T-helper 1 cell treated with Interleukin-12 subunit alpha and Interleukin-12 subunit beta and Interleukin-4 antibody, amounts not matched to agents 30 ng/mL and 1 ng/mL, for 36 hours (primary cell): ENCODE results near the gene CSNK1E. TPM values are rescaled to one million over a fixed set of nuclear protein-coding genes. Genes with fewer than 3 reads are reported as not detected.

Experiments used
- intact Hi-C: fragments of 100-400 bp; cut with micrococcal nuclease; formaldehyde crosslinking; loops from one replicate; pipeline ENCODE4 v1.15.1; 2024
- total RNA-seq: library from RNA; stranded (reverse); gene quantifications from 2 replicates; pipeline ENCODE4 v1.2.3, GENCODE V29; 2022

Gene CSNK1E
- total RNA-seq, 1 donor from 2014 or later, result 106 TPM

DNA sequence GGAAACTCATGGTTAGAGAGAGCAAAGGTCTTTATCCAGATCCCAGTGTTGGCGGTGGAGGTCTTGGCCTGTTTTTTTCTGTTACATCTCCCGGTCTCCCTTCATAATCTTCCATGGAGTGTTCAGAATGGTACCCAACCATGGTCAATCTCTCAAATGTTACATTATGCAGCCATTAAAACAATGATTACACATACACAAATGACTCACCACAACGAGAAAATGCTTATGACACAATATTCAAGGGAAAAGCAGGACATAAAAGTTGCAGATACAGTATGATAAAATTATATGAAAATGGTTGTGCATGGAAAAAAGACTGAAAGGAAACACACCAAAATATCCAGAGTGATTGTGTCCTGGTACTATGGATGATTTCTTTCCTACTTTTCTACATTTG, 17.8 kb upstream of the CSNK1E start:
- intact Hi-C loops, result no loop called here

DNA sequence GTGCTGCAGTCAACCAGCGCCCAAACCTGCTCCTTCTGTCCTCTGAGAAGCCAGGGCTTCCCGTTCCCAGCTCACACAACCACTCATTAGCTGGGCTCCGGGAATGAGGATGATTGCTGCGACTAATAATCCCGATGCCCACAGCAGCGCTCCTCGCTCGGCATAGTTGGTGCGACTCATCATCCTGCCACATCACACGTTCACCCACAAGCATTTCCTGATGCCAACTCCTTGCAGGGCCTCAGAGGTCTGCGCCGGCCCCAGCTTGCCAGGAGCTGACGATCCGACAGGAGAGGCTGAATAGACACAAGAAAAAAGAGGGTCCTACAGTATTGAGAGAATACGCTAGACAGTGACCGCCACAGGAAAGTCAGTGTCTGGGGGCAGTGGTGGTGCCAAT, 10.6 kb upstream of the CSNK1E start:
- intact Hi-C loops, result no loop called here

DNA sequence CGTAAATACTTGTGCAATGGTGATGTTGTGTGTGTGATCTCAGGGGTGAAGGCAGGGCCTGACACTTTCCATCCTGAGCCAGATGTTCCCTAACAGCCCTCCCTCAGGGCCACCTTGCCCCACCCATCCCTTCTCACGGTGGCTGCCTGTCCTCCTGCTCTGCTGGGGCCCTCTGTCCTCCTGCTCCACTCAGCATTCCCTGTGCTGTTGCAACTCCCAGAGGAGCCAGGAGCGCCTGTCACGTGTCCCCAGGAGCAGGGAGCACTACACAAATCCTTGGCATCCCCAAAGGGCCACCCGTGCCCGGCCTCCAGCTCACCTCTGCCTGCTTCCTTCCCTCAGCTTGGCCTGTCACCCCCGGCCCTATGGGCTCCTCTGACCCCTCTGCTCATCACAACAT, 10.2 kb upstream of the CSNK1E start:
- intact Hi-C loops, result no loop called here

DNA sequence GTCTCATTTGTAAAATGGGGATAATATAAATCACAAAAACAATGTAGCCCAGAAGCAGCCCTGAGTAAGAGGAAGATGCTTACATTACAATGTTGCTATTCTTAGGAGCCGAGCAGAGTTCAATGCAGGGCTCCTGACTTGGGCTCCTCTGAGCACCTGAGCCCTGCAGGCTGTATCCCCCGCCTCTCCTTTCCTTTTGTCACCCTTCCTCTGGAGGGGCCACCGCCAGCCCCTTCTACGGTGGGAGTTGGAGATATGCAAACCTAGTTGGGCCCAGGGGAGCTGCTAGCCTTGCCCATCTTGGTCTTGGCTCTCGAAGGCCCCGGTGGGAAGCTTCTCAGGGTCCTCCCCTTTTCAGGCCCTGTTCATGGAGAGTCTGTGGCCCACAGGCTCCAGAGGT, 8.4 kb upstream of the CSNK1E start:
- intact Hi-C loops, result no loop called here

DNA sequence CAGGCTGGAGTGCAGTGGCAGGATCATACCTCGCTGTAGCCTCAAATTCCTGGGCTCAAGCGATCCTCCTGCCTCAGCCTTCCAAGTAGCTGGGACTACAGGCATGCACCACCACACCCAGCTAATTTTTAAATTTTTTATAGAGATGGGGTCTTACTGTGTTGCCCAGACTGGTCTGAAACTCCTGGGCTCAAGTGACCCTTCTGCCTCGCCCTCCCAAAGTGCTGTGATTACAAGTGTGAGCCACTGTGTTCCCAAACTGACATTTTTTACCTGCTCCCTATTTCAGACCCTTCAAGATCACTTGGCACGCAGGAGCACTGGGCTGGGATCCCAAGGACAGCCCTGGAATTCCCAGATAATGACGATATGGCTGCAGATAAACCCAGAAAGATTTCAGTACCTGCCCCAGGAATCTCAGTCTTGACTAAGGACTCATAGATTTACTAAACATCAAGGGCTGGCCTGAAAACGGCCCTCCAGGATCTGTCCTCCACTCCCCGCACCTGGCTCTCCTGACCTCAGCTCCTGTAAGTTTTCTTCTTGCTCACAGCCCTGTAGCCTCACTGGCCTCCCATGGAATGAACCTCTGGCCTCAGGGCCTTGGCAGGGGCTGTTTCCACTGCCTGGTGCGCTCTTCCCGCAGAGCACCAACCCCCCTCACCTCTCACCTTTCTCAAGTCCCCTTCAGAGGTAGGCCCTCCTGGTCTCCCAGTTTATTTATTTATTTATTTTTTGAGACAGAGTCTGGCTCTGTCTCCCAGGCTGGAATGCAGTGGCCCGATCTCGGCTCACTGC, 3.6 kb upstream of the CSNK1E start:
- intact Hi-C loops, result no loop called here

DNA sequence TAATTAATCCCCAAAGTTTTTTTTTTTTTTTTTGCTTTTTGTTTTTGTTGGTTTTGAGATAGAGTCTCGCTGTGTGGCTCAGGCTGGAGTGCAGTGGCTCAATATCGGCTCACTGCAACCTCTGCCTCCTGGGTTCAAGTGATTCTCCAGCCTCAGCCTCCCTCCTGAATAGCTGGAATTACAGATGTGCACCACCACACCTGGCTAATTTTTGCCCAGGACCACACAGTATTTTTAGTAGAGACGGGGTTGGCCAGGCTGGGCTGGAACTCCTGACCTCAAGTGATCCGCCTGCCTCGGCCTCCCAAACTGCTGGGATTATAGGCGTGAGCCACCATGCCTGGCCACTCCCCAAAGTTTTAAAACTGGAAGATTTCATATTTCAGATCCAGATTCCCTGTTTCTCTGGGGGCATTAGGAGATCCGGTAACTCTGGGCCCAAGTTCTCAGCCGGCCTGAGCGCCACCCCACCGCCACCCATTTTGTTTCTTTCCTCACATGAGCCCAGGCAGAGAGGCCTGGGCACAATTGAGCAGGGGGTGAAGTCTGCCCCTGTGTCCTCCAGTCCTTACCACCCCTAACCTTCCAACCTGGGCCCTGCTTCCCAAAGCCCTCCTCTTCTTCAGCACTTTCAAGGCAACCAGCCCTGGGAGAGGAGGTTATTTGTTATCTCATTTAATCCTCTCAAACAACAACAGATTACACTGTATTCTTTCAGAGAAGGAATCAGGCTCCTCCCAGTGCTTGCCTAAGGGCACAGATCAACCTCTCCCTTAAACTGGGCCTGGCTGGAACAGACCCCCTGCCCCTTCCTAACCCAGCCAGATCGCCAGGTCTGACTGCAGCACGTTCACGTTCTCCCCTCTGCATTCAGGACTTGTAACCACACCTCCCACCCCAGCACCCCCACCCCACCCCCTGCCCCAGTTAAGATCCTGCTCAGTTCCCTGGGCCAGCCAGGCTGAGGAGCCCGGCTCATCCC, 1.9 kb upstream of the CSNK1E start:
- intact Hi-C loops, result loop anchor here (5.0 kb wide), 2 partner anchors 117 to 148 kb away; partner anchors contain the start of genes KDELR3 and MAFF

DNA sequence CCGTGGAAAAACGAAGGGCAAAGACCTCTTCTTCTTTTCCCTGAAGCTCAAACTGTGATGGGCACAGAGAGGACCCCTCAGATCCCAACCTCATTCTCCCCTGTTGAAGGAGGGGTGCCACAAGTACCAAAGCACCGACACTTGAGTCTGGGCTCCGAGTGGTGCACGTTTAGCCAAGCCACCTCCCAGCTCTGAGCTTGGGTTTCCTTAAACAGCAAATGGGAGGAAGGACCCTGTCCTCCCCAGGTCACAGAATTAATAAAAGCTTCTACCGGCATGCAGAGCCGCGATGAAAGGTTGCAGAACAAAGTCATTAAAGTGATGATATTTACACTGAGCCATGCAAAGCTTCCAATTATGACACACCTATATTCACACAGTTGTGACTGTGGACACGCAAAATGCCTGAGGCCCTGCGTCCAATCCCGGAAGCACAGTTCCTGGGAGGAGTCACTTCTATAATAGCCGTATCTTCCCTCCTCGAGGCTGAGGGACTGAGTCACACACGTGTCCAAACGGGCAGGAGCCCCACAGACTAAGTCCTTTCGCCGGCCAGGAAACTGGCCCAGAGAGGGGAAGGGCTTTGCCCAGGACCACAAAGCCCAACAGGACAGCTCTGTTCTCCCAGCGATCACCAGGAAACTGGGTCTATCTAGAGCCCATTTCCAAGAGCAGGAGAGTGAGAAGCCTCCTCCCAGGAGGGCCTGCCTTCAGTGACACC, 922 bp upstream of the CSNK1E start:
- intact Hi-C loops, result loop anchor here (1.0 to 5.0 kb wide), 7 partner anchors 18 to 252 kb away; partner anchors contain the start of genes DDX17, DMC1, KDELR3 and MAFF

DNA sequence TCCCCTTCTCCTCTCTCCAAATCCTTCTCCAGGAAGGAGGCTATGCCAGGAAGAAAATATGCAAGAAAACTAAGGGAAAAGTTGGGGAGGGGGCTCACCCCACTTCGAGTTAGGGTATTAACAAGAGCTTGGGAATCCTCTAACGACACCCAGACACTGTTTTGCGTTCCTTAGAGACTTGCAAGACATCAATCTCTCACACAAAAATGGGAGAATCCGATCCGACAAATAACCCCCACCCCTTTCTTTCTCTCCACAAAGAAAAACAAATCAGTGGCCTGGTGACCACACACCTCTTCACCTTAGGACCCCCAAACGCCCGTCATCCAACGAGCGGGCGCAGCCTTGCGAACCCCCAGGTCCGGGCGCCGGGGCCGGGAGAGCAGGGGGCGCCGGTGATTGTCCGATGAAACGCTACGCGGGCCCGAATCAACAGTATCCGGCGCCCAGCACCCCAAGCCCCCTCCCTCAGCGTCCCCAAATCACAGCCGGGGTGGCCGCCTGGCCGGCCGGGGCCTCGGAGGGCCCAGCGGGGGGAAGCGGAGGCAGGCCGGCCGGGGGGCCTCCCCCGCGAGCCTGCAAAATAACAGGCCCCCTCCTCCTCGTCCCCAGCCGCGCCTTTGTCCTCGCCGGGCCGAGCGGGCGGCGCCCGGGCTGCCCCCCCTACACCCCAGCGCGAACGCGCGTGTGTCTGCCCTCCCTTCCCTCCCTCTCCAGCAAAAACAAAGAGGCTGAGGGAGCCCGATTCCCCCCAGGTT, 690 bp downstream of the CSNK1E start:
- intact Hi-C loops, result loop anchor here (1.0 to 5.0 kb wide), 7 partner anchors 20 to 254 kb away; partner anchors contain the start of genes DDX17, DMC1, KDELR3 and MAFF

DNA sequence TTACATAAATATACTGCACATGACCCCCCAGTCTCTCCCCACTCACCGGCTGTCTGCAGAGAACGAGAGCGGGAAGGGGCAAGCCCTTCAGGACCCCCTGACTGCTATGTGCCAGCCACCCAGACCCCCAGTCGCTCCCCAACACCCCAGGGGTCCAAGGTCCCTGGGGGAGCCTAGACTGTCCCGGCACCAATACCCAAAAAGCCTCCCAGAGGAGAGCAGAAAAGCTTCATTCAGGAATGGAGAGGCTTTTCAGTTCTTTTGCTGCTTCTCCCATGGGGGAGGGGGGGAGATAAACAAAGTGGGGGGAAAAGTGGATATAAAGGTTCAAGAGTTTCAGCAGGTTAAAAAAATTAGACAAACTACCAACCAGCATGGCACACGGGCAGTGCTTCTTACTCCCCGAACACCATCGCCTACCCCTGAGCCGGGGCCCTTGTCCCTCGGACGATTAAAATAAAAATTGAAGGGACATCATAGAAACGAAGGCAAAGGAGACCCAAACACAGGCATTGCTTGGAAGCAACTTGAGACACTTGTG, 1.3 kb downstream of the CSNK1E start:
- intact Hi-C loops, result loop anchor here (2.0 to 5.0 kb wide), 3 partner anchors 83 to 151 kb away; partner anchors contain the start of genes KDELR3 and MAFF

DNA sequence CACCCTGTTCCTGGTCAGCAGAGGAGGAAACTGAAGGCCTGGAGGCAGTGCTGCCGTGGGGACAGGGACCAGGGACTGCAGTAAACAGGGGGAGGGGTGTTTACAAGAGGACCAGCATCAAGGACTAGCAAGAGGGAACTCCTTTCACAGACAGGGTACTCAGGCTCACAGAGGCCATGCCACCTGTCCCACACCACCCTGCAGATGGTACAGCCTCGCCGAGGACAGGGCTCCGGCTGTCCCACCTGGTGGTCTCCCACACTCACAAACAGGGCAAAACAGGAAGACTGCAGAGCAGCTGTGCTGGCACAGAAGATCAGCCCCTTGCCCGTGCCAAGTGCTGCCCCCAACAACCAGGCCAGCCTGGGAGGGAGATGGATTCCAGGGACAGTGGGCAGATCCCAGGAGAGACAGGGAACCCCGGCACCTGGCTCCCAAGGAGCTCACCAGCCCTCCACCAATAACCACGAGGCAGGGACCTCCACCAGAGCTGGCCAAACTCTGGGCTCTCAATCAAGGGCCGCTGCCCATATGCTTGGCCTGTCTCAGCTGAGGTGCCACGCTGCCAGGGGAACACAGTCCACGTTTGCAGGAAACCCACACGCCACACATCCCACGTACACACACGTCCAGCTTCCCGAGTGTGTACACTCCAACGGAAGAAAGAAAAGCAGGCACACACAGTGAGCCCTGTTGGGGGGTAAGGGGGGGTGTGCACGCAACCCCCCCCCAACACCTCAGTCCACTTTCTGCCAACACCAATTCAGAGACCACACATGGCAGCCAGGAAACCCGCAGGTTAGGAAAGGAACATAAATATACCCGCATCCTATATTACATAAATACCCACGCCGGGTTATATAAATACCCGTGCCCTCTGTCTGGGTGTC, 2.1 kb downstream of the CSNK1E start:
- intact Hi-C loops, result loop anchor here (5.0 kb wide), 2 partner anchors 113 to 152 kb away; partner anchors contain the start of genes KDELR3 and MAFF

DNA sequence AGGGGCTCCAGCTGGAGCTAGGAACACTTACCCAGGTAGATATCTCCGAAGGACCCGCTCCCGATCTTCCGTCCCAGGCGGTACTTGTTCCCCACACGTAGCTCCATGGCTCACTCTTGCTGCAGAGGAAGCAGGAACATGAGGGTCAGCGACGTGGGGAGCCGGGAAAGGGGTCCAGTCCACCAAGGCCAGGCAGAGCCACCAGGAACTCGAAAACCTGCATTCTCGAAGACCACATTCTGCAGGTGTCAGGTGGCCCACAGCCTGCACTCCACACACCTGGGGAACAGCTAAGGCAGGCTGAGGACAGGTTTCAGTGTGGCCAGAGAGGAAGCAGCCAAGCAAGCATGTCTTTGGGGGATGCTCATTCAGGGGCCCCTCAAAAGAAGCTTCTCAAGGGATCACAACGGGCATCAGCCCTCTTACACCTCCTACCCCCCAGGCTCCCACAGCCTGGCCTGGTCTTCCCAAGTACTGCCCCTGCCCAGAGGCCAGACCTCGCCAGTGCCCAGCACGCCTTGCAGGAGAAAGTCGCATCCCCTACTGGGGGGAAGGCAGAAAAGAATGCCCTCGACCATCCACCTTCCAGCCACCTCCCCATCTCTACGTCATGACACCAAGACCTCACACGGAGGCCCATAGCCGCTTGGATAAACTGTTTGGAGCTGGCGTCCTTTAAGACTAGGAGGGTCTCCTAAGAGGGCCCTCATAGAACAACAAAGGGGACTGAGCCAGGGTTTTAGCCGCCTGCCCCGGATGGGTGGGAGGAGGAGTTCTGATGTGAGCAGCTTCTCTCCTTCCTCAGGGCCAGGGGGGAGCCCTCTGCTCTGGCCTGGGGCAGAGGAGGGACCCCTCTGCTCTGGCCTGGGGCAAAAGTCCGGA, 2.9 kb downstream of the CSNK1E start:
- intact Hi-C loops, result no loop called here

DNA sequence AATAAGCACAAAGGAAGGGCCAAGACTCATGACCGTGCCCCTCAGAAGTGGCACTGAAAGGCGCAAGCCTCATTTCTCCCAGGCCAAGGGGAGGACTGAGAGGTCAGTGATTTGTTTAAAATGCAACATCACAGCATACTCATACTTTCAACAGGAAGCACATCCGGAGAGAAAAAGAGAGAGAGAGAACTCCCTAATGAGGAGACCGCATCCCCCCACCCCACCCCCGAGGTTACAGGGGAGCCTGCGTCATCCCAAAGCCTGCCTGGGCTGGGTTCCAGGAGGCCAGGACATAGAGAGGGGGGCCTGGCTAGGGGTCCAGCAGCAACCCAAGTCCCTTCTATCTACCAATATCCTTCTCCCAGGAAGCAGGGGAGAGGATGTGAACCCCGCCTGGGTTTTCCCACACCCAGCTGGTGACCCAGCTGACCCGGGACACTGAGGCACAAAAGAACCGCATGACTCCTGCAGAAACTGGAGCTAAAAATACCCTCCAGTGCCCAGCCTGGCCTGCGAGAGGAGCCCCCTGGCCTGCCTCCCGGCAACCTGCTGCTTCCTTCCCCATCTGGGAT, 3.8 kb downstream of the CSNK1E start:
- intact Hi-C loops, result no loop called here

DNA sequence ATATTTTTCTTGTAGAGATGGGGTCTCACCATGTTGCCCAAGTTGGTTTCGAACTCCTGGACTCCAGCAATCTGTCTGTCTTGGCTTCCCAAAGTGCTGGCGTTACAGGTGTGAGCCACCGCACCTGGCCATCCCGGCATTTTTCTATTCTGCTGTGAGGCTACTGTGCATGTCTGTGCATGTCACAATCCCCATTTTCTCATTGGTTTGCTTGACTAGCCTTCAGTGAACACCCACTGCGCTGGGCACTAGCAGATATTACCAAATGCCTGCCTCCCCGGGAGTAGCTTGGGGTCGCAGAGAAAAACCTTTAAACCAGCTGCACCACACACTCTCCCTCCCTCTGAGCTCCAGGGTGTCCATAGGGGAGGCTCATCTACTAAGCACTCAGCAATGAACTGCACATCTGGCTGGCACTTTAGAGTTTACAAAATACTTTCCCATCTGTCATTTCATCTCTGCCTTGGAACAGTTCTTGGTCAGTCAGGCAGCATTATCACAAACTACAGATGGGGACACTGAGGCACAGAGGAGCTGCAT, 4.9 kb downstream of the CSNK1E start:
- intact Hi-C loops, result no loop called here

DNA sequence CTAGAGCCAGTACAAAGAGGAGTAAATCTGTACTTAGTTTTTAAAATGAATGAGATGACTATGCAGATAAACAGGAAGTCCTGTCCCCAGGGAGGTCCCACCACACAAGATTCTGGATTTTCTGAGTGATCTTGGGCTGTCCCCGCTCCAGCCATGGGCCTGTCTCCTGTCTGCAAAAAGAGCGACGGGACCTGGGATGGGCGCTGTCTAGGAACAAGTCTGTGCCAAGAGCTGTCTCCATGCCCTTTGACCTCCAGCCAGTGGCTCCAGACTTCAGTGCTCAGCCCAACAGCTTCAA, 6.0 kb downstream of the CSNK1E start:
- intact Hi-C loops, result no loop called here

DNA sequence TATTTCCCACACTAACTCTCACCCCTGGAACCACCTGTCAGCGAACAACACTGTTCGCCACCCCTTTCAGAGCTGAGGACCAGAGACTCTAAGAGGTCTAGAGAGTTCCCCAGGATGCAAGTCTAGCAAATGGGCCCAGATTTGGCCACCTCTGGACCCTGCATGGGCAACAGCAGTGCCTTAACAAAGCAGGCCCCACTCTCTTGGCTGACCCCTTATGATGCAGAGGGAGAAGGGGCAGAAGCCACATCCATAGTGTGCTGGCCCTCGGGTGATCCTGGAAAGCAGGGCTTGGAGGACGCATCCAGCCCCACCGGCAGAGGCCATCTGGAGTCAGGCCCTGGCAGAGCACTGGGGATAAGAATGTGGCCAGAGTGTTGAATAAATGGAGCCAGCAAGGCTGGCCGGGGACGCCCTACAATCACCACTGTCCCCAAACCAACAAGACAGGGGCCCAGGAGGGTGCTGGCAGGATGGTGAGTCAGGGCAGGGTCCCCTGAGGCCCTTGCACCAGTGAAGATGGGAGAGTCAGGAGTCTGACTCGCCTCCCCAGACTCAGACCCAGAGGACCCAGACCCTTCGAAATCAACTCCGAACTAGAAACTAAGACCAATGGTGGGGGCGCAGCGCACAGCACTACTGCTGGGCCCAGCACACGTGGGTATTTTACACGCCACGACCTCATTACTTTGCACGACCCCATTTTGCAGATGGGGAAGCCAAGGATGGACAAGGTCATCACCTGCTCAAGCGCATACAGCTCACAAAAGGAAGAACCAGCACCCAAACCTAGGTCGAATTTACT, 6.5 kb downstream of the CSNK1E start:
- intact Hi-C loops, result no loop called here

DNA sequence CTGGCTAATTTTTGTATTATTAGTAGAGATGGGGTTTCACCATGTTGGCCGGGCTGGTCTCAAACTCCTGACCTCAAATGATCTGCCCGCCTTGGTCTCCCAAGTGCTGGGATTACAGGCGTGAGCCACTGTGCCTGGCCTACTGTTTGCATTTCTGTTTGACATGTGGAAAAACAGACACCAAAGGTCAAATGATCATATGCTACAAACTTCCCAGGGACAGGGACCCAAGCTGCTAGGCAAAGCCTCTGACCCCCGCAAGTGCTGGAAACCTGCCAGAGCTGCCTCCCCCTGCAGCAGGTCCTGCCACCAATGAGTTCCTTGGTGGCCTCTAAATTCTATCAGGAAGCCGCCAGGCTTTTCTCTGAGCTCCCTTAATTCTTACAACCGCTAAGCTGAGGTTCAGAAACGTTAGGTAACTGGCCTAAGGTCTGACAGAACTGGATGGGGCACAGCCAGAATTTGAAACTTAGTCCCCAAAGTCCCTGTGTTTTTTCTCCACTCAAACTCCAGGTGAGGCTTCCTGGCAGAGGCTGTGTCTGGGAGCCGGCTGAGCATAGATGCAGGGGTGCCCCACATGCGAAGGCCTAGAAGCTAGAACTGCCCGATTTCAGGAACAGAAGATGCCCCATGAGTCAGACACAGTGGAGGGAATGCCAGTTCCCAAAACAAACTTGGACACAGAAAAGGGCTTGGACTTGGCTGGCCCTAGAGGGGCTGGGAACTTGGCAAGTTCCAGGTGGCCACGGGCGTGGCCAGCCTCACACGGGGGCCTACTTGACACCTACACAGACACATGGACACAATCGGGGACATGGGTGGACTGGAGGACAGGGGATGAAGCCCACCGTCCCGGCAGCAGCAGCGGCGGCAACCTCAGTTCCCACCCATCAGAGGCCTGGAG, 7.4 kb downstream of the CSNK1E start:
- intact Hi-C loops, result no loop called here
